NCI-H510A treated with DMSO at 0.1 percent for 48 hours (cell line): ENCODE measurements around the gene PLXNB3.

Source experiments
- DNase-seq: peaks from one replicate; lab custom pipeline; 2025; lab: John Stamatoyannopoulos, UW

Gene PLXNB3

DNA sequence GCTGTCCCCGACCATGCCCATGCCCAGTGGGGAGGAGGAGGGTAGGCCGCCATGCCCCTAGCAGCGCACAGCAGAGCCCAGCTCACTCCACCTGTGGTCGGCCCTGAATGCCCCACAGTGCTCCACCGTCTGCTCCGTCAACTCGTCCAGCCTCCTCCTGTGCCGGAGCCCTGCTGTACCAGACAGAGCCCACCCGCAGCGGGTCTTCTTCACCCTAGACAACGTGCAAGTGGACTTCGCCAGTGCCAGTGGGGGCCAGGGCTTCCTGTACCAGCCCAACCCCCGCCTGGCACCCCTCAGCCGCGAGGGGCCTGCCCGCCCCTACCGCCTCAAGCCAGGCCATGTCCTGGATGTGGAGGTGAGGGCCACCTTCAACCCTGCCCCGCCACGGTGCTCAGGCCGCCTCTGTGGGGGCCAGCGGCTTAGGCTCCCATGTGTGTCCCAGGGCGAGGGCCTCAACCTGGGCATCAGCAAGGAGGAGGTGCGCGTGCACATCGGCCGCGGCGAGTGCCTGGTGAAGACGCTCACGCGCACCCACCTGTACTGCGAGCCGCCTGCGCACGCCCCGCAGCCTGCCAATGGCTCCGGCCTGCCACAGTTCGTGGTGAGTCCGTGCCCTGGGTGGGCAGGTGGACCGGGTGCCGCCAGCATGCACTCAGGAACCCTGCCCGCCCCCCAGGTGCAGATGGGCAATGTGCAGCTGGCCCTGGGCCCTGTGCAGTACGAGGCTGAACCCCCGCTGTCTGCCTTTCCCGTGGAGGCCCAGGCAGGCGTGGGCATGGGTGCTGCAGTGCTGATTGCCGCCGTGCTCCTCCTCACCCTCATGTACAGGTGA lies 9.9 kb downstream of the PLXNB3 start:
- DNase-seq, result no peak

GRCh38 chrX:153774576-153775292 lies 10.7 kb downstream of the PLXNB3 start:
- no peak for DNase-seq

GRCh38 chrX:153775293-153776119 lies 11.5 kb downstream of the PLXNB3 start:
- no peak for DNase-seq

DNA sequence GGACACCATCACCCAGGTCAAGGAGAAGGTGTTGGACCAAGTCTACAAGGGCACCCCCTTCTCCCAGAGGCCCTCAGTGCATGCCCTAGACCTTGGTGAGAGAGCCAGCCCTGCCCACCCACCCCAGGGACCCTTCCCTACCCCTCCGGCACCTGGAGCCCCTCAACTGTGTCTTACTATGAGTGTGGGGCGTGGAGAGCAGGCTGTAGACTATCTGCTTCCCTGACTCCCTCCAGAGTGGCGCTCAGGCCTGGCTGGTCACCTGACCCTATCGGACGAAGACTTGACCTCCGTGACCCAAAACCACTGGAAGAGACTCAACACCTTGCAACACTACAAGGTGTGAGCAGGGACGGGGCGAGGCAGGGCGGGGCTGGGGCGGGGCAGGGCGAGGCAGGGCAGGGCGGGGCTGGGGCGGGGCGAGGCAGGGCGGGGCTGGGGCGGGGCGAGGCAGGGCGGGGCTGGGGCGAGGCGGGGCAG lies 12.1 kb downstream of the PLXNB3 start:
- DNase-seq, result no peak

GRCh38 chrX:153776611-153777045 lies 12.6 kb downstream of the PLXNB3 start:
- DNase-seq, result no peak

GRCh38 chrX:153777261-153778090 lies 13.4 kb downstream of the PLXNB3 start:
- DNase-seq, result no peak

GRCh38 chrX:153778181-153778580 lies 14.1 kb downstream of the PLXNB3 start:
- no peak for DNase-seq

DNA sequence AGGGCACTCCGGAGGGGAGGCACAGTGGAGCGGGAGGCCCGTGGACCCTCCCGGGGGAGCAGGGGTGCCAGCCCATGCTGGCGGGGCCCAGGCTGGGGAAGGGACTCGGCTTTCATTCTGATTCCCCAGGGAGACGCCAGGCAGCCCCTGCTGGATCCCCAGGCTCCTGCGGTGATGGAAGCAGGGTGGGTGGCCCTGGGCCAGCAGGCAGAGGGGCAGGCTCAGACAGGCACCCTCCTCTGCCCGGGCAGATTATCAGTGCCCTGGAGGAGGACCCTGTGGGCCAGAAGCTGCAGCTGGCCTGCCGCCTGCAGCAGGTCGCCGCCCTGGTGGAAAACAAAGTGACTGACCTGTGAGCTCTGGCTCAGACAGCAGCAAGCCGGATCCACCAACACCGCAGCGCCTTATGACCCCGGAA lies 14.6 kb downstream of the PLXNB3 start:
- DNase-seq, result no peak

DNA sequence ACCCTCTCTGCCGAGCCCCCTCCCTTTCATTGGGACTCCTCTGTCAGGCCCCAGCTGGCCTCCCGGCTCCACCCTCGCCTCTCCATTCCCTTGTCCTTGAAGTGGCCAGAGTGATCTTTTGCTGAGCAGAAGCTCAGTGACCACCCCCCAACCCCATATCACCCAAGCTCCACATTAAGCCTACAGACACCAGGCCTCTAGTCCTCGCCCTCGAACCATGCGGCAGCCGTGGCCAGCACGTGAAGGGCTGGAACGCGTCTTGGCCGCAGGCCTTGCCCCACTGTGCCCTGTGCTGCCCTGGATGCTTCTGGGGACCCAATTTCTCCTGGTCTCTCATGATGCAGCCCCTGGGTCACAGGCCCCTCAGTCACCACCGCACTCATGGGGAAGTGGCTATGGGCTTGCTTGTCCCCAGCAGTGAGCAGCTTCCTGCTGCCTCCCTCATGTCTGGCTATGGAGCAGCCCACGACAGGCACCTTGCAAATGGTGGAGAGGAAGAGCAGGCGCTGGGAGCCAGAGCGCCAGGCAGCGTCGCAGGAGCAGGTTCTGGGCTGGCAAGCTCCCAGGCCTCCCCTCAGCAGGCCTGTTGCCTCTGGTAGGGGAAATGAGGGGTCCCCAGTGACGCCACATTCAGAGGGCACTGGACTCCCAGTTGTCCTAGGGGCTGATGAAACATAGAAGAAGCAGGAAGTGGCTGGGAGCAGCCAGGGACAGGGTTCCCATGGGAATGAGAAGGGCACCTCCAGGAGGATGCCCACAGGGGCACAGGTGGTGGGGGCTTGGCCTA lies 16.0 kb downstream of the PLXNB3 start:
- DNase-seq, result no peak

GRCh38 chrX:153780678-153781427 lies 16.8 kb downstream of the PLXNB3 start, which contains the start of gene SRPK3:
TSS of gene SRPK3 (plus strand) at chrX:153781041. CDS start at chrX:153781087, 46 bp downstream.
- DNase-seq, result no peak

GRCh38 chrX:153781428-153782047 lies 17.5 kb downstream of the PLXNB3 start:
- no peak for DNase-seq

DNA sequence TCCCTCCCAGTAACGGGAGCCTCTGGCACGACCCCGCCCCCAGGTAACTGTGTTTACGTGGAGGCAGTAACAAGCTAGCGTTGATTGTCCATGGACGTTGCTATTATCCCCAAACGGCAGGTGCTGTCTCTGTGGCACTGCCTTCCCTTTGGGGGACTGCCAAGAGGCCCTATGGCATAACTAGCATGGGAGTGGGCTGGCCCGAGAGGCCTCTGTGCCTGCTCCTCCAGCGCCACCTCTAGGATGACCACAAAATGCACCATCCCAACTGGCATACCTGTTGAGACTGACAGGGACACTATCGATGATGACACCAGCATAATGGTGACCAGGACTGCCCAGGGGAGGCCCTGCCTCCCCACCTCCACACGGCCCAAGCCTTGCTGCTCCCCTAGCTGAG lies 18.3 kb downstream of the PLXNB3 start:
- no peak for DNase-seq

DNA sequence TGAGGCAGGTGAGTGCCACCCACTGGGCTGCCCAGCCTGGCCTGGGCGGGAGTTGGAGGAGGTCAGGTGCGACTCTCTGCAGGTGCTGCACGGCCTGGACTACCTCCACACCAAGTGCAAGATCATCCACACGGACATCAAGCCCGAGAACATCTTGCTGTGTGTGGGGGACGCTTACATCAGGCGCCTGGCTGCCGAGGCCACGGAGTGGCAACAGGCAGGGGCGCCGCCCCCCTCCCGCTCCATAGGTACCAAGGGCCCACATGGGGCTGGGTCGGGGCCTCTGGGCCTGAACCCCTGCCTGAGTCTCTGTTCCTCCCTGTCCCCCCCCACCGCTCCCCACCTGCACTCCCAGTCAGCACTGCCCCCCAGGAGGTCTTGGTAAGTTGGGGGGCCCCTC lies 18.8 kb downstream of the PLXNB3 start:
- DNase-seq, result no peak

DNA sequence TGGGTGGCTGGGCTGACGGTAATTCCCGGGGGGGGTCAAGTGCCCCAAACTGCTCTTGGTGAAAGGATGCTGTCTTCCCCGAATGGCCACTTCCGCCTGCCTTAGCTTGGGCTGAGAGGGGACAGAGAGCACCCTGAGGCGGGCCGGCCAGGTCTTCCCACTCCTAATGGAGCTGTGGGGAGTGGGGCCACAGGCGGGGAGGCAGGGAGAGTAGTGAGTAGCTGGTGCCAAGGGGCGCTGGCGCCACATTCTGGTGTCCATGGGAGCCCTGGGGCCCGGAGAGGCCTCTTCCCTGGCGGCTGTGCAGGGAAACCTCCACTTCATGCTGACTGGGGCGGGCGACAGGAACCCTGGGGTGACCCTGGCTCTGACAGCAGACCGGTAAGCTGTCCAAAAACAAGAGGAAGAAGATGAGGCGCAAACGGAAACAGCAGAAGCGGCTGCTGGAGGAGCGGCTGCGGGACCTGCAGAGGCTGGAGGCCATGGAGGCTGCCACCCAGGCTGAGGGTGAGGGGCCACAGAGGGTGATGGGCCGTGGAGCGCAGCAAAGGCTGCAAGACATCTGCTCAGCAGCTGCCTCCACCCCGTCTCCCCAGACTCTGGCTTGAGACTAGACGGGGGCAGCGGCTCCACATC lies 19.4 kb downstream of the PLXNB3 start:
- no peak for DNase-seq

DNA sequence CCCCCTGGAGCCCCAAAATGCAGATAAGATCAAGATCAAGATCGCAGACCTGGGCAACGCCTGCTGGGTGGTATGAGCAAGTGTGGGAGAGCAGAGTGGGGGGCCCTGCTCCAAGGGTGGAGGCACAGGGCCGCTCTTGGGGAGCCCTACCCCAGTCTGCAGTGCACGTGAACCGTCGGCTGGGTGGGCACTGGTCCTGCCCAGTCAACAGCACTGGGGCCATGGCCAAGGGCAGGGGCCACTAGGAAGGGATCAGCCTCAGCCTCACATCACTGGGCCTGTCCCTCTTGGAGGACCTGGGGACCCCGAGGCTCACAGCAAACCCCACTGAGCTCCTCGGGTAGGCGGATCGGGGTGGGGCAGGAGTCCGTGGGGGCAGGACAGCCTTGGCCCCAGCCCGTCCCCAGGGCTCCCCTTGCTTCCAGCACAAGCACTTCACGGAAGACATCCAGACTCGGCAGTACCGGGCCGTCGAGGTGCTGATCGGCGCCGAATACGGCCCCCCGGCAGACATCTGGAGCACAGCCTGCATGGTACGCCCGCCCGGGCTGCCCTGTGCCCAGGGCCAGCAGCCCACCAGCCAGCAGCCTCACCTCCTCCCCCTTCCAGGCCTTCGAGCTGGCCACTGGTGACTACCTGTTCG lies 20.4 kb downstream of the PLXNB3 start:
- no peak for DNase-seq

DNA sequence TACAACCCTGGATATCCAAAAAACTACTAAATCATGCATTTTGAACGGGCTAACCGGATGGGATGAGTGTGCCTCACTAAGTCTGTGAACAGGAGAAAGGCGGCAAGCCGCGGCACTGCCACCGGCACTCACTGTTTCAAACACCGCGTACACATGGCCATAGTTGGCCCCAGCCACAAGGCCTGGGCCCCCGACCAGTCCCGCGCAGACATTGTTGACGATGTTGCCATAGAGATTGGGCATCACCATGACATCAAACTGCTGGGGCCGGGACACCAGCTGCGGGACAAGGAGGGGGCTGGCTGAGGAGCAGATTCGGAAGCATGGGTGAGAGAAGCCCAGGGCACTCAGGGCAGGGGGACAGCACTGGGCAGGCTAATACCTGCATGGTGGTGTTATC lies 22.6 kb downstream of the PLXNB3 start:
- no peak for DNase-seq

- DNase-seq, result no peak
Measured at GRCh38 chrX:153789654-153790053, 25.6 kb downstream of the PLXNB3 start.
